IPS-18c (cell line): ENCODE results near the gene LIPT2.
A peak's percentile ranks its signal among the peaks of the same experiment; 100 is the strongest.
"Not testable (repeated sequence)": the region's sequence is repeated elsewhere in the genome, so short reads cannot be mapped to it uniquely, and the experiment has no call there.

ENCODE experiments used
- H3K4me3 ChIP-seq: 2 replicates; pipeline ENCODE4 v1.7.0; 2013; ENCODE audit warnings: low read depth, mild to moderate bottlenecking, low read length, moderate library complexity; ENCODE audit not compliant: insufficient read depth
- H3K9me3 ChIP-seq: one replicate; pipeline ENCODE4 v1.6.1; 2013; ENCODE audit warnings: mild to moderate bottlenecking, low read length, moderate library complexity; ENCODE audit not compliant: control insufficient read depth, insufficient read depth

The LIPT2 gene

GRCh38 chr11:74517592-74517991 lies 24.1 kb upstream of the LIPT2 start:
- H3K4me3 ChIP-seq = not testable (repeated sequence)

GRCh38 chr11:74507582-74507981 lies 14.1 kb upstream of the LIPT2 start:
- H3K9me3 ChIP-seq = no peaks in the 10 kb centered on the region
- no peak overlapping the region for H3K4me3 ChIP-seq

More at GRCh38 chr11:74517592-74517991, 24.1 kb upstream of the LIPT2 start:
- not testable (repeated sequence) for H3K9me3 ChIP-seq

GRCh38 chr11:74506823-74507222 lies 13.3 kb upstream of the LIPT2 start:
- Histone ChIP-seq H3K4me3 (no peak overlapping the region), H3K9me3 (no peaks in the 10 kb centered on the region)

GRCh38 chr11:74505911-74506310 lies 12.4 kb upstream of the LIPT2 start:
- H3K4me3 ChIP-seq = no peak overlapping the region
- H3K9me3 ChIP-seq = no peaks in the 10 kb centered on the region

GRCh38 chr11:74504100-74504691 lies 10.7 kb upstream of the LIPT2 start:
- no peaks in the 10 kb centered on the region for H3K9me3 ChIP-seq

GRCh38 chr11:74494916-74495315 lies 1.4 kb upstream of the LIPT2 start:
- Histone ChIP-seq H3K4me3 (no peak overlapping the region), H3K9me3 (no peaks in the 10 kb centered on the region)

More at GRCh38 chr11:74504100-74504691, 10.7 kb upstream of the LIPT2 start:
- H3K4me3 ChIP-seq = no peak overlapping the region

GRCh38 chr11:74493791-74494630 lies 487 bp upstream of the LIPT2 start:
- Histone ChIP-seq H3K4me3 (peak overlapping the region; percentile 93), H3K9me3 (no peaks in the 10 kb centered on the region)

- H3K9me3 ChIP-seq = no peaks in the 10 kb centered on the region
- no peak overlapping the region; the same call in 1 of the 2 replicates for H3K4me3 ChIP-seq
These were observed 1.4 kb downstream of the LIPT2 start for GRCh38 chr11:74492084-74492483.

GRCh38 chr11:74490941-74491340 lies 2.6 kb downstream of the LIPT2 start:
- H3K4me3 ChIP-seq = no peak overlapping the region
- H3K9me3 ChIP-seq = no peaks in the 10 kb centered on the region

- Histone ChIP-seq H3K9me3 (no peaks in the 10 kb centered on the region), H3K4me3 (no peak overlapping the region)
These were observed 5.6 kb downstream of the LIPT2 start for GRCh38 chr11:74487875-74488274.

- no peak overlapping the region for H3K4me3 ChIP-seq
- H3K9me3 ChIP-seq = no peaks in the 10 kb centered on the region
These were observed 7.7 kb downstream of the LIPT2 start for GRCh38 chr11:74485868-74486267.

- H3K9me3 ChIP-seq = no peaks in the 10 kb centered on the region
These were observed 12.7 kb downstream of the LIPT2 start for GRCh38 chr11:74480688-74481417.

GRCh38 chr11:74479732-74480123 lies 13.8 kb downstream of the LIPT2 start:
- Histone ChIP-seq H3K9me3 (no peaks in the 10 kb centered on the region), H3K4me3 (no peak overlapping the region)

More at GRCh38 chr11:74480688-74481417, 12.7 kb downstream of the LIPT2 start:
- no peak overlapping the region for H3K4me3 ChIP-seq

GRCh38 chr11:74478877-74479731 lies 14.4 kb downstream of the LIPT2 start:
- no peaks in the 10 kb centered on the region for H3K9me3 ChIP-seq
- H3K4me3 ChIP-seq = no peak overlapping the region

- Histone ChIP-seq H3K9me3 (no peaks in the 10 kb centered on the region), H3K4me3 (no peak overlapping the region; the same call in 1 of the 2 replicates)
These were observed 17.0 kb downstream of the LIPT2 start for GRCh38 chr11:74476536-74476935.

GRCh38 chr11:74474316-74474715 lies 19.2 kb downstream of the LIPT2 start:
- no peak overlapping the region for H3K4me3 ChIP-seq
- no peaks in the 10 kb centered on the region for H3K9me3 ChIP-seq
